NCI-H128 (cell line): ENCODE results near the gene ITGA11.

ENCODE experiments used
- DNase-seq: peaks from one replicate; lab custom pipeline; 2025; ENCODE audit not compliant: unreplicated experiment; lab: John Stamatoyannopoulos, UW

Gene ITGA11

GRCh38 chr15:68396068-68396467, 35.9 kb downstream of the ITGA11 start:
- no peak for DNase-seq

DNA sequence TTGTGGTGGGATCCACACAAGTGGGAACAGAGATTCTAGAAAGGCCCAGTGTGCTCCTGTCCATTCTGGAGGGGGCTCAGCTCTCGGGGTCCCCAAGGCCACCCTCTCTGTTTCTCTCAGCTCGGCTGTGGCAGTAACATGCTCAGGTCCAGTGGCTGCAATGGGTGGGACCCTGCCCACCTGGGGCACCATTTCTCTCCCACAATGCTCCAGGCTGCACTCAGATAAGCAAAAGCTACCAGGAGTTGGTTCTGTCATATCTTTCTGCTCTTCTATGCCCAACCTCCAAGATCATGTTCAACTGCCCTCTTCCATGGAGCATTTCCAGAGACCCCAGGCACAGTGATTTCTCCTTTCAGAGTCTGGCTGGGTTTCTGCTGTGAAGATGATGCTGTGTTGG, 40.8 kb downstream of the ITGA11 start:
- DNase-seq, result no peak

GRCh38 chr15:68389936-68390817, 41.8 kb downstream of the ITGA11 start:
- no peak for DNase-seq

- DNase-seq, result no peak
Observed at GRCh38 chr15:68389041-68389930, 42.7 kb downstream of the ITGA11 start.

- DNase-seq, result no peak
Observed at GRCh38 chr15:68387381-68388143, 44.4 kb downstream of the ITGA11 start.

DNA sequence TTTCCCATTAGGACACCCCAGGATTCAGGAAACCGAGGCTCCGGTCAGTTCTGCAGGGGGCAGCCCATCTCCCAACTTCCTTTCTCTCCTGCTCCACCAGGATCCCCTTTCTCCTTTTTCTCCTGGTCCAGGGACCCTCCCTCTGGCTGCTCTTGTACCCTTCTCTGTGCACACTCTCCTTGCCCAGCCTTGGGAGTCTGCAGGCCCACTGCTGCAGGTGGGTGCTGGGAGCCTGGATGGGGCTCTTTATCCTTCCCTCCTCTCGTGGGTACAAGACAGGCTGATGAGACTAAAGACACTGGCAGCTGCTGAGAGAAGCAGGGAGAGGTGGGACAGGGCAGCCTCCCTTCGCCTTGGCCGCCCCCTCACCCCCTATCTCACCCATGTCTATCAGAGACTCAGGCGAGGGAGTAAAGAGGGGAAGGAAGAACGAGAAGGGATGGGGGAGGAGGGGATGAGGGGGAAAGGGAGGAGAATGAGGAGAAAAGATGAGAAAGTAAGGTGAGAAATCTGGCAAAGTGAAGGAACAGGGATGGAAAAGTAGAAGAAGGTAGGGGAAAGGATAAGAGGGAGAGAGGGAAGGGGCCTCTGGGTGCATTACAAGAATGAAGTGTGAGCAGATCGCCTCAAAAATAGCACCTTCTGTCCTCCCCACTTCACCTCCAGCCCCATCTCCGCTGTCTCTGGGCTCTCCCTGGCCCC, 45.2 kb downstream of the ITGA11 start:
- DNase-seq, result no peak

- no peak for DNase-seq
Observed at GRCh38 chr15:68385671-68386586, 46.0 kb downstream of the ITGA11 start.

DNA sequence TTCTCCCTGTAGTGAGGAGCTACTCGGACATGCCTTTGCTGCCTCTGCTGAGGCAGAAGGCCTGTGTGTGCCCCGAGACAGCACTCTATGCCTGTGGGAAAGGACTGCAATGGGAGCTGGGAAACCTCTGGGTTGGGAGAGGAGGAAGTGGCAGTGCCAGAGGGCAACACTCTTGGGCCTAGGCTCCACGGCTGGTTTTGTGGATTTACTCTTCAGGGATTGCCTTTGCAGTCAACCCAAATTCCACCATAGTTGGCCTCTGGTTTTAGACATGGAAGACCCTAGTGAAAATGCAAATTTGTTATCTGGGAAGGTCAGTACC, 46.8 kb downstream of the ITGA11 start:
- DNase-seq, result no peak

- no peak for DNase-seq
Observed at GRCh38 chr15:68384451-68385239, 47.3 kb downstream of the ITGA11 start.

- no peak for DNase-seq
Observed at GRCh38 chr15:68383161-68384074, 48.5 kb downstream of the ITGA11 start.

GRCh38 chr15:68382286-68383007, 49.5 kb downstream of the ITGA11 start:
- DNase-seq, result no peak

- DNase-seq, result no peak
Observed at GRCh38 chr15:68380456-68380855, 51.5 kb downstream of the ITGA11 start.

- no peak for DNase-seq
Observed at GRCh38 chr15:68379759-68380290, 52.1 kb downstream of the ITGA11 start.

GRCh38 chr15:68379058-68379758, 52.8 kb downstream of the ITGA11 start:
- DNase-seq, result no peak

GRCh38 chr15:68378595-68378994, 53.4 kb downstream of the ITGA11 start:
- DNase-seq, result no peak

DNA sequence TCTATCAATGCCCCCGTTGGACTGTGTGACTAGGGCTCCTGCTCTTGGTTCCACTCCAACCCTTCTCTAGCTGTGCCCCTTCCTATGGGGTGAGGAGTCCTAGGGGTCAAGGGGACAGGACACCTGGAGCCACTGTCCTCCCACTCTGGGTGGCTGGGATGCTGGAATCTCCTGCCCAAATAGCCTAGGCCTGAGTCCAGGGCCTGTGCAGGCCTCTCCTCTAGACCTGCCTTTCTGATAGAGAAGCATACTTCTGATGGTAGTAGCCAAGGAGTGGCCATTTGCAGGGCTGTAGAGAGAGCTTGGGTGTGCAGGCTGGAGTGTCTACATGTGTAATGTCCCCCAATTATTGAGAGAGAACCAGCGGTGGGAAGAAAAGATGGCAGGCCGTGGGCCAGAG, 54.2 kb downstream of the ITGA11 start:
- DNase-seq, result no peak
